ENCODE data around the gene LCNL1. TPM values are rescaled to one million over a fixed set of nuclear protein-coding genes. Genes with fewer than 3 reads are reported as not detected.
A peak's percentile ranks its signal among the peaks of the same experiment; 100 is the strongest.

Gene LCNL1
- total RNA-seq, 2 donors from 2014 or later = 0.41 to 22.5 TPM

DNA sequence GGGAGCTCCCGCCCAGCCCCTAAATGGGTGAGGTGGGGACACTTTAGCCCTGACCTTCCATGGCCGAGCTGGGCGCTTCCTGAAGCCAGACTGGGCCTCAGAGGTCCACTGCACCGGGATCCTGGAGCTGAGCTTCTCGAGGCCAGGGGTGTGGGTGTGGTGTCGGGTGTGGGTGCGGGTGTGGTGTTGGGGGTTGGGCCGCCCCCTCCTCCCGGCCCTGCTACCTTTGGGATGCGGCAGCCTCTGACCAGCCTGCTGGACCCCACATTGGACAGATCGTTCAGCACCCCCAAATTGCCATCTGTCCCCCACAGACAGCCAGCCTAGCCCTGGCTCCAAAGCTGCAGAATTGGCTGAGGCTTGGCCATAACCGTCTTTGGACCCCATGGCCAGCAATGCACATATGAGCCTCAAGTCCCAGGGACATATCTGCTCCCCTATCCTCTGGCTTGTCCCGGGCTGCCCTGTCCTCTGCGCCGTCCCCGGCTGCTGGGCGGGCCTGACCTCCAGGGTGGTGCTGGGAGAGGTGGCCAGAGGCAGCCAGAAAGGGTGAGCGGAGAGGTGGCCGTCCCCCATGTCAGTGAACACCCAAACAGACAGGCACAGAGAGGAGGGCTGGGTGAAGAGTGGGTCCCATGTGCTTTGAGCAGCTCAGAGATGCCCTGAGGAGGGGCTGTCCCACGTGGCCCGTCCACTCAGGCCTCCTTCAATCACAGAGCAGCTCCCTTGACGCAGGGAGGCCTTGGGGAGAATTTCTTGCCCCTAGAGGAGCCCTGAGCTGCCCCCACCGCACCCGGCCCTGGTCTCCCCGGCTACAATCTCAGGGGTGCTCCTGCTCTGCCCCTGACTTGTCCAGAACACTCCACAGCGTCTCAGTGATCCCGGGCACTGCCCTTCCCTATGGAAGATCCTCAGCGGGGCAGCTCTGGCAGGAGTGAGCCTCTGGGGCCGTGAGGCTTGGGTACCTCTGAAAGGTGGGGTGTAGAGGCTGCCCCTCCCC, 8.9 kb upstream of the LCNL1 start:
- Histone ChIP-seq H3K9me3 (no peaks in the 10 kb centered on the region), H3K27me3 (replicated peaks; ENCODE audit: insufficient read depth) (no peaks in the 10 kb centered on the region), H3K36me3 (no peaks in the 10 kb centered on the region), H3K4me1 (replicated peaks) (no peaks in the 10 kb centered on the region), H3K4me3 (no peak overlapping the region), H3K27ac (no peak overlapping the region)
- no peak for TF ChIP-seq POLR2AphosphoS5 (IDR thresholded peaks at IDR 0.05)
- no peak for TF ChIP-seq POLR2A (IDR thresholded peaks at IDR 0.05)
- TF ChIP-seq, protein P1, sequence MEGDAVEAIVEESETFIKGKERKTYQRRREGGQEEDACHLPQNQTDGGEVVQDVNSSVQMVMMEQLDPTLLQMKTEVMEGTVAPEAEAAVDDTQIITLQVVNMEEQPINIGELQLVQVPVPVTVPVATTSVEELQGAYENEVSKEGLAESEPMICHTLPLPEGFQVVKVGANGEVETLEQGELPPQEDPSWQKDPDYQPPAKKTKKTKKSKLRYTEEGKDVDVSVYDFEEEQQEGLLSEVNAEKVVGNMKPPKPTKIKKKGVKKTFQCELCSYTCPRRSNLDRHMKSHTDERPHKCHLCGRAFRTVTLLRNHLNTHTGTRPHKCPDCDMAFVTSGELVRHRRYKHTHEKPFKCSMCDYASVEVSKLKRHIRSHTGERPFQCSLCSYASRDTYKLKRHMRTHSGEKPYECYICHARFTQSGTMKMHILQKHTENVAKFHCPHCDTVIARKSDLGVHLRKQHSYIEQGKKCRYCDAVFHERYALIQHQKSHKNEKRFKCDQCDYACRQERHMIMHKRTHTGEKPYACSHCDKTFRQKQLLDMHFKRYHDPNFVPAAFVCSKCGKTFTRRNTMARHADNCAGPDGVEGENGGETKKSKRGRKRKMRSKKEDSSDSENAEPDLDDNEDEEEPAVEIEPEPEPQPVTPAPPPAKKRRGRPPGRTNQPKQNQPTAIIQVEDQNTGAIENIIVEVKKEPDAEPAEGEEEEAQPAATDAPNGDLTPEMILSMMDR (IDR thresholded peaks at IDR 0.05) = no peak
- intact Hi-C loops (cut with DNase I) = no loop called here
- no peak for DNase-seq (ENCODE audit: low spot score)
- 91% methylated on average over 28 of the region's 29 CpGs for WGBS

DNA sequence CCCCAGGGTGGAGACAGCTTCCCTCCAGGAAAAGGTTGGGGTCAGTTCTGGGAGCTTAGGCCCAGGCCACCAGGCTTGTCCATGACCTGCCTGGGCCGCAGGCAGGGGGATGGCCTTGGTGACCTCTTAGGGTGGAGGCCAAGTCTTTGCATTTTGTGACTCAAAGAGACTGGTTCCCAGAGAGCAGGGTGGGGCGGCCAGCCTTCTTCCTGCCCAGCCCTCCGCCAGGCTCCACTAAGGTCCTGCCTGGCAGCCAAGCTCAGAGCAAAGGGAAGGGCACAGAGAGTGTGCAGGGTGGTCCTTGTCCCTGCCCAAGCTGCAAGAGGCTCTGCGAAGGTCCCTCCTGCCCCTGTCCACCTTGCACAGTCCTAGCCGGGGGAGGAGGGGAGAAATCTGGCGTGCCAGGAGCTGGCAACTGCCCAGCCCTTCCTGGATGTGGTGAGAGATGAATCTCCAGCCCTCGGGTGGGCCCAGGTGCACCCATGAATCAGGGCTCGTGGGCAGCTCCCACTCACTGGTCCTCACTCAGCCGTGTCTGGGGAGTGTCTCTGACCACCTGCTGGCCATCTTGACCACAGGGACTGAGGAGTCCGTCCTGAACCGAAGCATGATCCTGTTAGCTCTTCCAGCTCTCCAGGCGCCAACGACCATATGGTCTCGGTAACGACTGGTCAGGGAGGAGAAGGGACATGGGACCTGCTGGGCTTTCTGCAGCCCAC, 7.8 kb upstream of the LCNL1 start:
- intact Hi-C loops (cut with DNase I) = no loop called here
- no peak overlapping the region for H3K27ac ChIP-seq

DNA sequence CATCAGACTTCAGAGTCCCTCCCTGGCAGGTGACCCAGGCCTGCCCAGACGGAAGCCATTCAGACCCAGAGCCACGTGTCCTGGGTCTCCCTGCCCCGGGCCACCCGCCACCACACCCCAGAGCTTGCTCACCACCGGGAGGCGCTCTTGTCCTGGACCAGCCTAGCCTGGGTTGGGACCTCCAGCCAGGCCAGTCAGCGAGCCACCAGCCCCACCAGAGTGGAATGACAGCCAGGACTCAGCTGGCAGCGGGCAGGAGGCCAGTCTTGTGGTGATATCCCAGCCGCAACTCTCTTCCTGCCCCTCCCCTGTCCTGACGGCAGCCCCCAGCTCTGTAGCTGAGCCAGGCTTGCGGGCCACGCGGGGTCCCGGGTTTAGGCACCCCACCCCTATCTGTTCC, 7.1 kb upstream of the LCNL1 start:
- Histone ChIP-seq H3K27me3 (replicated peaks; ENCODE audit: insufficient read depth) (no peaks in the 10 kb centered on the region), H3K4me3 (no peak overlapping the region), H3K4me1 (replicated peaks) (no peaks in the 10 kb centered on the region), H3K9me3 (no peaks in the 10 kb centered on the region), H3K27ac (no peak overlapping the region), H3K36me3 (no peaks in the 10 kb centered on the region)
- TF ChIP-seq POLR2AphosphoS5 (IDR thresholded peaks at IDR 0.05) (no peak), POLR2A (IDR thresholded peaks at IDR 0.05) (no peak)
- TF ChIP-seq, protein P1 (IDR thresholded peaks at IDR 0.05) = no peak
- intact Hi-C loops (cut with DNase I) = no loop called here
- 54% methylated on average over 13 of the region's 14 CpGs for WGBS
- no peak for DNase-seq (ENCODE audit: low spot score)

More for the DNA sequence above, 7.8 kb upstream of the LCNL1 start:
- no peaks in the 10 kb centered on the region for H3K36me3 ChIP-seq
- no peaks in the 10 kb centered on the region for H3K4me1 ChIP-seq (replicated peaks)
- 83% methylated on average over 14 of the region's 15 CpGs for WGBS
- H3K9me3 ChIP-seq = no peaks in the 10 kb centered on the region
- no peak overlapping the region for H3K4me3 ChIP-seq
- TF ChIP-seq POLR2AphosphoS5 (IDR thresholded peaks at IDR 0.05) (no peak), POLR2A (IDR thresholded peaks at IDR 0.05) (no peak)
- TF ChIP-seq, protein P1 (IDR thresholded peaks at IDR 0.05) = no peak
- no peak for DNase-seq (ENCODE audit: low spot score)
- H3K27me3 ChIP-seq (replicated peaks; ENCODE audit: insufficient read depth) = no peaks in the 10 kb centered on the region

DNA sequence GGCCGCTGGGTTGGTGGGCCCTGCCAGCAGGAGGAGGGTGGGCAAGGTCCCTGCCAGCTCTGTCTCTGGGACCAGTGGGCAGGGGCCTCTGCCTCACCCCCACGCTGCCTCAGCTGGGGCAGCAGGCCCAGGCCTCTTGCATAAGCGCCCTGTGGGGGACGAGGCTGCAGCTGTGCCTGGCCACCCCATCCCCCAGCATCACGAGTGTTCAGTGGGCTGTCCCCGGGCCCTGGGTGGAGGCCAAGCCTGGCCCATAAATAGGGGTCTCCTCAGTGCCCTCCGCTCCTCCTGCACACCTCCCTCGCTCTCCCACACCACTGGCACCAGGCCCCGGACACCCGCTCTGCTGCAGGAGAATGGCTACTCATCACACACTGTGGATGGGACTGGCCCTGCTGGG, 5.6 kb upstream of the LCNL1 start, which contains the start of gene PTGDS:
Gene PTGDS (plus strand): TSS at position 282 of the 400 bp plus-strand sequence. CDS start 75 bp downstream, at position 357.
- WGBS = 82% methylated on average over 9 of the region's 10 CpGs
- no peaks in the 10 kb centered on the region for H3K4me1 ChIP-seq (replicated peaks)
- intact Hi-C loops (cut with DNase I) = no loop called here

More for the DNA sequence above, 5.6 kb upstream of the LCNL1 start, which contains the start of gene PTGDS:
- H3K4me3 ChIP-seq = peak within 1 kb of the TSS; percentile 25 to 41
- peak within 1 kb of the TSS; percentile 60 to 61 for H3K27ac ChIP-seq
- no peaks in the 10 kb centered on the region for H3K27me3 ChIP-seq (replicated peaks; ENCODE audit: insufficient read depth)
- no peak for DNase-seq (ENCODE audit: low spot score)
- TF ChIP-seq, protein P1 (IDR thresholded peaks at IDR 0.05) = no peak
- TF ChIP-seq POLR2AphosphoS5 (IDR thresholded peaks at IDR 0.05) = peak; percentile 19
- no peaks in the 10 kb centered on the region for H3K36me3 ChIP-seq
- H3K9me3 ChIP-seq = no peaks in the 10 kb centered on the region

Measured in prostate gland (tissue), 2 donors.